Measurements from ENCODE around the gene ACACA.

GRCh38 chr17:37050920-37051319 lies 355.7 kb downstream of the ACACA start:
- TF ChIP-seq CTCF (IDR thresholded peaks at IDR 0.05) (no peak), POLR2A (IDR thresholded peaks at IDR 0.05) (no peak), POLR2AphosphoS5 (IDR thresholded peaks at IDR 0.05) (no peak)
